HS-5 (cell line): ENCODE results near the gene OR11H7.
"Not testable (repeated sequence)": the region's sequence is repeated elsewhere in the genome, so short reads cannot be mapped to it uniquely, and the experiment has no call there.

Experiments used
- DNase-seq: peaks from one replicate; pipeline ENCODE4 v3.0.0-alpha.2; 2012; ENCODE audit warnings: low read depth

OR11H7 gene

DNA sequence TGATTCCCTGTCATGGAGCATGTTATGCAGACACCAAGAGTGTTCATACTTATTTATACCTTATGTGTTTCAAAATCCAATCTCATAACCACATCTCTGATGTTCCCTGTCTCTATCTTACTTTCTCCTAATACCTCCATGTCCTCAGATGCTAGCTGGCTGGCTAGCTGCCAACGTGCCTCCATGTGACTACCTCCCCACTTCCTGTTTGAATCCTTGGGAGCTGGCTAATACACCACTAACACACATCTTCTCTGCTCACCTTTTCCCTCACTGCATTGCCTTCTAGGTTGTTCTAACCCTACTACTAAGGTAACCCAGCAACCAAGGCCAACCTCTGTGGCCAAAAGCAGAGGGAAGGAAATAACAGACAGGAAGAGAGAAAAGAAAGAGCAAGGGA, 49.6 kb downstream of the OR11H7 start:
- DNase-seq, result no peak

- not testable (repeated sequence) for DNase-seq
Measured at GRCh38 chr14:20280265-20280664, 51.5 kb downstream of the OR11H7 start.
